Omental fat pad (tissue), 4 donors: ENCODE measurements around the gene UBE2E2. TPM values are rescaled to one million over a fixed set of nuclear protein-coding genes. Genes with fewer than 3 reads are reported as not detected.

Source experiments
- ATAC-seq: fragments of 150-250 bp; one replicate; pipeline ENCODE4 v1.9.1; 2016; ENCODE audit warnings: mild to moderate bottlenecking, moderate library complexity; ENCODE audit not compliant: low FRiP score
- DNase-seq: peaks from one replicate; pipeline ENCODE4 v3.0.0-alpha.2; 2019; ENCODE audit warnings: low spot score
- CTCF ChIP-seq, 3 donors: fragments of 450-650 bp; IDR thresholded peaks; one replicate each; pipeline ENCODE4 v1.5.1; 2016 to 2017; ENCODE audit warnings: antibody characterized with exemption in 3 of 3, mild to moderate bottlenecking in 3 of 3, moderate library complexity in 2 of 3
- total RNA-seq, 4 donors: library from RNA; depleted of rRNA; stranded (reverse); fragments of >200 nt; gene quantifications; one replicate each; pipeline ENCODE4 v1.1.0, GENCODE V29; 2016

The UBE2E2 gene
- total RNA-seq, 4 donors from 2014 or later = 25.9 to 93.4 (median 73.9) TPM

- TF ChIP-seq CTCF (IDR thresholded peaks at IDR 0.05) = no peak
- no peak for ATAC-seq
Observed at GRCh38 chr3:23277688-23278087, 74.6 kb downstream of the UBE2E2 start.

GRCh38 chr3:23283625-23284024, 80.5 kb downstream of the UBE2E2 start:
- DNase-seq (no peak), ATAC-seq (no peak)
- TF ChIP-seq CTCF (IDR thresholded peaks at IDR 0.05) = no peak

More at GRCh38 chr3:23277688-23278087, 74.6 kb downstream of the UBE2E2 start:
- DNase-seq = no peak

- ATAC-seq = no peak
- no peak for TF ChIP-seq CTCF (IDR thresholded peaks at IDR 0.05)
- DNase-seq = no peak
Observed at GRCh38 chr3:23288286-23288685, 85.2 kb downstream of the UBE2E2 start.

- DNase-seq (no peak), ATAC-seq (no peak)
- no peak for TF ChIP-seq CTCF (IDR thresholded peaks at IDR 0.05)
Observed at GRCh38 chr3:23288715-23289114, 85.6 kb downstream of the UBE2E2 start.

- TF ChIP-seq CTCF (IDR thresholded peaks at IDR 0.05) = no peak
- DNase-seq (no peak), ATAC-seq (no peak)
Observed at GRCh38 chr3:23292432-23292831, 89.3 kb downstream of the UBE2E2 start.

- ATAC-seq (no peak), DNase-seq (no peak)
- no peak for TF ChIP-seq CTCF (IDR thresholded peaks at IDR 0.05)
Observed at GRCh38 chr3:23294770-23295387, 91.8 kb downstream of the UBE2E2 start.

GRCh38 chr3:23301819-23302218, 98.7 kb downstream of the UBE2E2 start:
- no peak for TF ChIP-seq CTCF (IDR thresholded peaks at IDR 0.05)
- DNase-seq (no peak), ATAC-seq (no peak)
